AG04450 (cell line): Measurements from ENCODE around the gene FGF22. TPM values are rescaled to one million over a fixed set of nuclear protein-coding genes. Genes with fewer than 3 reads are reported as not detected.

Experiments used
- CTCF ChIA-PET: fragments of 300-600, 350-600 bp; formaldehyde crosslinking; extraction: SDS; loops from one replicate; lab custom pipeline; 2022; ENCODE audit warnings: antibody characterized with exemption, inconsistent platforms; lab: Charles Lee
- POLR2A ChIA-PET: fragments of 350-600 bp; formaldehyde crosslinking; extraction: SDS; loops from one replicate; lab custom pipeline; 2021; ENCODE audit warnings: antibody characterized with exemption, inconsistent platforms; lab: Yijun Ruan, JAX
- DNase-seq: peaks from one replicate; pipeline ENCODE4 v3.0.0-alpha.2; 2011; ENCODE audit warnings: low read depth, low spot score
- H3K27ac ChIP-seq: one replicate; pipeline ENCODE4 v1.5.1; 2012; ENCODE audit warnings: low read depth, low read length, control low read depth
- H3K27me3 ChIP-seq: one replicate; pipeline ENCODE4 v1.6.0; 2012; ENCODE audit warnings: low read length; ENCODE audit not compliant: control insufficient read depth, insufficient read depth
- H3K4me3 ChIP-seq: 2 replicates; pipeline ENCODE4 v1.5.1; 2011; ENCODE audit warnings: mild to moderate bottlenecking, low read depth, low read length, control low read depth
- H3K9me3 ChIP-seq: 2 replicates; pipeline ENCODE4 v1.5.1; 2012; ENCODE audit warnings: low read length; ENCODE audit not compliant: control insufficient read depth, insufficient read depth
- CTCF ChIP-seq: IDR thresholded peaks from 2 replicates; pipeline ENCODE4 v1.5.1; 2011; ENCODE audit warnings: low read depth, low read length, control low read depth, inconsistent platforms
- polyA plus RNA-seq: library from polyadenylated mRNA; depleted of rRNA; stranded (reverse); fragments of >200 nt; gene quantifications from 2 replicates; pipeline ENCODE4 v1.2.3, GENCODE V29; 2011

Gene FGF22
- polyA plus RNA-seq, 1 experiment: not detected

GRCh38 chr19:592101-592500 is 47.6 kb upstream of the FGF22 start:
- no peak overlapping the region for H3K4me3 ChIP-seq
- H3K9me3 ChIP-seq: no peaks in the 10 kb centered on the region; the same call in 1 of the 2 replicates
- ChIA-PET POLR2A (no interaction called here), CTCF (no interaction called here)
- no peak for TF ChIP-seq CTCF
- peaks cover 24% of the 10 kb centered on the region for H3K27me3 ChIP-seq
- no peak for DNase-seq
- H3K27ac ChIP-seq: no peak overlapping the region

- Histone ChIP-seq H3K4me3 (no peak overlapping the region), H3K9me3 (peaks cover 4% of the 10 kb centered on the region; the same call in 1 of the 2 replicates), H3K27me3 (peaks cover 24% of the 10 kb centered on the region), H3K27ac (no peak overlapping the region)
- ChIA-PET CTCF (no interaction called here), POLR2A (no interaction called here)
- no peak for TF ChIP-seq CTCF
- no peak for DNase-seq
These were observed 46.6 kb upstream of the FGF22 start for GRCh38 chr19:593055-593454.

- no peak for DNase-seq
- Histone ChIP-seq H3K27me3 (peaks cover 24% of the 10 kb centered on the region), H3K27ac (no peak overlapping the region), H3K4me3 (no peak overlapping the region), H3K9me3 (peaks cover 4% of the 10 kb centered on the region; the same call in 1 of the 2 replicates)
- POLR2A ChIA-PET: no interaction called here
- CTCF ChIA-PET: no interaction called here
- no peak for TF ChIP-seq CTCF
These were observed 46.2 kb upstream of the FGF22 start for GRCh38 chr19:593505-593904.

GRCh38 chr19:594265-594870 is 45.3 kb upstream of the FGF22 start:
- Histone ChIP-seq H3K27me3 (peaks cover 20% of the 10 kb centered on the region), H3K9me3 (peaks cover 4% of the 10 kb centered on the region; the same call in 1 of the 2 replicates), H3K4me3 (no peak overlapping the region), H3K27ac (no peak overlapping the region)
- ChIA-PET POLR2A (no interaction called here), CTCF (no interaction called here)
- TF ChIP-seq CTCF: no peak
- no peak for DNase-seq

GRCh38 chr19:595326-596262 is 44.1 kb upstream of the FGF22 start:
- TF ChIP-seq CTCF: no peak
- Histone ChIP-seq H3K4me3 (no peak overlapping the region), H3K9me3 (peaks cover 4% of the 10 kb centered on the region; the same call in 1 of the 2 replicates), H3K27ac (no peak overlapping the region), H3K27me3 (peaks cover 20% of the 10 kb centered on the region)
- DNase-seq: no peak
- ChIA-PET CTCF (no interaction called here), POLR2A (no interaction called here)
